Measurements from ENCODE around the gene ZNF644. TPM values are rescaled to one million over a fixed set of nuclear protein-coding genes. Genes with fewer than 3 reads are reported as not detected.

Gene ZNF644
- total RNA-seq, 1 experiment from 2014 or later: 71.4 TPM

DNA sequence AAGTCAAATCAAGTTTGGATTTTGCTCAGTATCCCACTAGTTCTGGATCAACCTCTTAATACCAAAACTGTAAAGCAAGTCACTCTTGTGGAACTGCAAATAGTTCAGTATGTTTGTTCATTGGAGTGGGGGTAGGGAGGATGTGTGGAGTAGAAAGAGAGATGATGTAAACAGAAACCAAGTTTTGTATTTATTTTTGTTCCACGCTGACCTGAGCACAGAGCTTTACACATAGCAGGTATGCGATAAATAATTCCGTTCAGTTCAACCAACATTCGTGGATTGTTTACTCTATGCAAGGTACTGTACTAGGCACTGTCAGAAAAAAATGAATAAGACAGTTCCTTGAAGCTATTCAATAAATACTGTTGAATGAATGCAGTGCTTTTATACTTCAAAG, 4.5 kb upstream of the ZNF644 start:
- H3K4me1 Mint-ChIP-seq: peaks cover 12% of the 10 kb centered on the region
- CTCF ChIA-PET: interaction anchor here (1.0 to 2.4 kb wide), 4 partner anchors 12 to 296 kb away, joined by 3 to 7 read pairs (median 4); no protein-coding TSS in a partner anchor
- DNase-seq (ENCODE audit: low spot score): no peak
- no peaks in the 10 kb centered on the region for H3K27me3 Mint-ChIP-seq (ENCODE audit: low read depth)
- H3K36me3 Mint-ChIP-seq: no peaks in the 10 kb centered on the region
- no peak overlapping the region for H3K27ac Mint-ChIP-seq
- POLR2A ChIA-PET: interaction anchor here (0.6 kb wide), 1 partner anchor 73 kb away, joined by 3 read pairs; no protein-coding TSS in a partner anchor
- no peak overlapping the region for H3K4me3 Mint-ChIP-seq
- peak; percentile 73 for TF ChIP-seq GABPB1 (CRISPR knock-in tag; IDR thresholded peaks at IDR 0.05)
- TF ChIP-seq ZNF219 (CRISPR knock-in tag; IDR thresholded peaks at IDR 0.05; ENCODE audit: borderline replicate concordance): no peak
- ATAC-seq: no peak
- H3K9me3 Mint-ChIP-seq: no peaks in the 10 kb centered on the region

DNA sequence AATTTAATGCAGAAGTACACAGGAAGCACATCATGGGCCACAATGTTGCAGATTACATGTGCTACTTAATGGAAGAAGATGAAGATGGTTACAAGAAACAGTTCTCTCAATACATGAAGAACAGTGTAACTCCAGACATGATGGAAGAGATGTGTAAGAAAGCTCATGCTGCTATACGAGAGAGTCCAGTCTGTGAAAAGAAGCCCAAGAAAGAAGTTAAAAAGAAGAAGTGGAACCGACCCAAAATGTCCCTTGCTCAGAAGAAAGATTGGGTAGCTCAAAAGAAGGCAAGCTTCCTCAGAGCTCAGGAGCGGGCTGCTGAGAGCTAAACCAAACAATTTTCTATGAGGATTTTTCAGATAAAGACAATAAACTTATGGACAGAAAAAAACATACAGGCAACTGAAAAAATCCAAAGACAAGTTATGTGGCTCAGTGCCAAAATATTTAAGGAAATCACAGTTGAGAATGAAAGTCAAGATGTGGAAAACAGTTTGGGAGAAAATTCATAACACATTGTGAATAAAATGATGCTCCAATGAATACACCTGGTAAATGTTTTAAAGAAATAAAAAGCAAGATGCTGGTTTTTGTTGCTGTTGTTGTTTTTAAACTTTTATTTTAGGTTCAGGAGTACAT, 2.8 kb upstream of the ZNF644 start:
- no peak for ATAC-seq
- Mint-ChIP-seq H3K9me3 (no peaks in the 10 kb centered on the region), H3K27ac (no peak overlapping the region), H3K36me3 (peaks cover 13% of the 10 kb centered on the region), H3K27me3 (ENCODE audit: low read depth) (no peaks in the 10 kb centered on the region), H3K4me3 (no peak overlapping the region), H3K4me1 (peaks cover 22% of the 10 kb centered on the region)
- ChIA-PET POLR2A (no interaction called here), CTCF (no interaction called here)
- DNase-seq (ENCODE audit: low spot score): no peak
- TF ChIP-seq, protein P1, sequence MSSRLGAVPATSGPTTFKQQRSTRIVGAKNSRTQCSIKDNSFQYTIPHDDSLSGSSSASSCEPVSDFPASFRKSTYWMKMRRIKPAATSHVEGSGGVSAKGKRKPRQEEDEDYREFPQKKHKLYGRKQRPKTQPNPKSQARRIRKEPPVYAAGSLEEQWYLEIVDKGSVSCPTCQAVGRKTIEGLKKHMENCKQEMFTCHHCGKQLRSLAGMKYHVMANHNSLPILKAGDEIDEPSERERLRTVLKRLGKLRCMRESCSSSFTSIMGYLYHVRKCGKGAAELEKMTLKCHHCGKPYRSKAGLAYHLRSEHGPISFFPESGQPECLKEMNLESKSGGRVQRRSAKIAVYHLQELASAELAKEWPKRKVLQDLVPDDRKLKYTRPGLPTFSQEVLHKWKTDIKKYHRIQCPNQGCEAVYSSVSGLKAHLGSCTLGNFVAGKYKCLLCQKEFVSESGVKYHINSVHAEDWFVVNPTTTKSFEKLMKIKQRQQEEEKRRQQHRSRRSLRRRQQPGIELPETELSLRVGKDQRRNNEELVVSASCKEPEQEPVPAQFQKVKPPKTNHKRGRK (CRISPR knock-in tag; IDR thresholded peaks at IDR 0.05; ENCODE audit: borderline replicate concordance): no peak
- TF ChIP-seq, protein P2, sequence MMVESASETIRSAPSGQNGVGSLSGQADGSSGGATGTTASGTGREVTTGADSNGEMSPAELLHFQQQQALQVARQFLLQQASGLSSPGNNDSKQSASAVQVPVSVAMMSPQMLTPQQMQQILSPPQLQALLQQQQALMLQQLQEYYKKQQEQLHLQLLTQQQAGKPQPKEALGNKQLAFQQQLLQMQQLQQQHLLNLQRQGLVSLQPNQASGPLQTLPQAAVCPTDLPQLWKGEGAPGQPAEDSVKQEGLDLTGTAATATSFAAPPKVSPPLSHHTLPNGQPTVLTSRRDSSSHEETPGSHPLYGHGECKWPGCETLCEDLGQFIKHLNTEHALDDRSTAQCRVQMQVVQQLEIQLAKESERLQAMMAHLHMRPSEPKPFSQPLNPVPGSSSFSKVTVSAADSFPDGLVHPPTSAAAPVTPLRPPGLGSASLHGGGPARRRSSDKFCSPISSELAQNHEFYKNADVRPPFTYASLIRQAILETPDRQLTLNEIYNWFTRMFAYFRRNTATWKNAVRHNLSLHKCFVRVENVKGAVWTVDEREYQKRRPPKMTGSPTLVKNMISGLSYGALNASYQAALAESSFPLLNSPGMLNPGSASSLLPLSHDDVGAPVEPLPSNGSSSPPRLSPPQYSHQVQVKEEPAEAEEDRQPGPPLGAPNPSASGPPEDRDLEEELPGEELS (CRISPR knock-in tag; IDR thresholded peaks at IDR 0.05): no peak
- no peak for TF ChIP-seq ATF1 (CRISPR knock-in tag; IDR thresholded peaks at IDR 0.05)
- no peak for TF ChIP-seq RELA (CRISPR knock-in tag; IDR thresholded peaks at IDR 0.05; ENCODE audit: borderline replicate concordance)
- TF ChIP-seq, protein P3, sequence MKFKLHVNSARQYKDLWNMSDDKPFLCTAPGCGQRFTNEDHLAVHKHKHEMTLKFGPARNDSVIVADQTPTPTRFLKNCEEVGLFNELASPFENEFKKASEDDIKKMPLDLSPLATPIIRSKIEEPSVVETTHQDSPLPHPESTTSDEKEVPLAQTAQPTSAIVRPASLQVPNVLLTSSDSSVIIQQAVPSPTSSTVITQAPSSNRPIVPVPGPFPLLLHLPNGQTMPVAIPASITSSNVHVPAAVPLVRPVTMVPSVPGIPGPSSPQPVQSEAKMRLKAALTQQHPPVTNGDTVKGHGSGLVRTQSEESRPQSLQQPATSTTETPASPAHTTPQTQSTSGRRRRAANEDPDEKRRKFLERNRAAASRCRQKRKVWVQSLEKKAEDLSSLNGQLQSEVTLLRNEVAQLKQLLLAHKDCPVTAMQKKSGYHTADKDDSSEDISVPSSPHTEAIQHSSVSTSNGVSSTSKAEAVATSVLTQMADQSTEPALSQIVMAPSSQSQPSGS (CRISPR knock-in tag; IDR thresholded peaks at IDR 0.05; ENCODE audit: borderline replicate concordance, low read depth): no peak
- TF ChIP-seq, protein P4, sequence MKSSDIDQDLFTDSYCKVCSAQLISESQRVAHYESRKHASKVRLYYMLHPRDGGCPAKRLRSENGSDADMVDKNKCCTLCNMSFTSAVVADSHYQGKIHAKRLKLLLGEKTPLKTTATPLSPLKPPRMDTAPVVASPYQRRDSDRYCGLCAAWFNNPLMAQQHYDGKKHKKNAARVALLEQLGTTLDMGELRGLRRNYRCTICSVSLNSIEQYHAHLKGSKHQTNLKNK (CRISPR knock-in tag; IDR thresholded peaks at IDR 0.05): no peak
- TF ChIP-seq ZNF263 (CRISPR knock-in tag; IDR thresholded peaks at IDR 0.05; ENCODE audit: low read depth): no peak
- TF ChIP-seq CREB1 (CRISPR knock-in tag; IDR thresholded peaks at IDR 0.05): no peak
- no peak for TF ChIP-seq TCF7 (CRISPR knock-in tag; IDR thresholded peaks at IDR 0.05; ENCODE audit: low read depth)
- TF ChIP-seq FOXK1 (CRISPR knock-in tag; IDR thresholded peaks at IDR 0.05): no peak
- TF ChIP-seq, protein P5, sequence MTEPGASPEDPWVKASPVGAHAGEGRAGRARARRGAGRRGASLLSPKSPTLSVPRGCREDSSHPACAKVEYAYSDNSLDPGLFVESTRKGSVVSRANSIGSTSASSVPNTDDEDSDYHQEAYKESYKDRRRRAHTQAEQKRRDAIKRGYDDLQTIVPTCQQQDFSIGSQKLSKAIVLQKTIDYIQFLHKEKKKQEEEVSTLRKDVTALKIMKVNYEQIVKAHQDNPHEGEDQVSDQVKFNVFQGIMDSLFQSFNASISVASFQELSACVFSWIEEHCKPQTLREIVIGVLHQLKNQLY (CRISPR knock-in tag; IDR thresholded peaks at IDR 0.05): no peak
- no peak for TF ChIP-seq KAT7 (CRISPR knock-in tag; IDR thresholded peaks at IDR 0.05; ENCODE audit: borderline replicate concordance)
- no peak for TF ChIP-seq NFATC4 (CRISPR knock-in tag; IDR thresholded peaks at IDR 0.05)
- TF ChIP-seq, protein P6, sequence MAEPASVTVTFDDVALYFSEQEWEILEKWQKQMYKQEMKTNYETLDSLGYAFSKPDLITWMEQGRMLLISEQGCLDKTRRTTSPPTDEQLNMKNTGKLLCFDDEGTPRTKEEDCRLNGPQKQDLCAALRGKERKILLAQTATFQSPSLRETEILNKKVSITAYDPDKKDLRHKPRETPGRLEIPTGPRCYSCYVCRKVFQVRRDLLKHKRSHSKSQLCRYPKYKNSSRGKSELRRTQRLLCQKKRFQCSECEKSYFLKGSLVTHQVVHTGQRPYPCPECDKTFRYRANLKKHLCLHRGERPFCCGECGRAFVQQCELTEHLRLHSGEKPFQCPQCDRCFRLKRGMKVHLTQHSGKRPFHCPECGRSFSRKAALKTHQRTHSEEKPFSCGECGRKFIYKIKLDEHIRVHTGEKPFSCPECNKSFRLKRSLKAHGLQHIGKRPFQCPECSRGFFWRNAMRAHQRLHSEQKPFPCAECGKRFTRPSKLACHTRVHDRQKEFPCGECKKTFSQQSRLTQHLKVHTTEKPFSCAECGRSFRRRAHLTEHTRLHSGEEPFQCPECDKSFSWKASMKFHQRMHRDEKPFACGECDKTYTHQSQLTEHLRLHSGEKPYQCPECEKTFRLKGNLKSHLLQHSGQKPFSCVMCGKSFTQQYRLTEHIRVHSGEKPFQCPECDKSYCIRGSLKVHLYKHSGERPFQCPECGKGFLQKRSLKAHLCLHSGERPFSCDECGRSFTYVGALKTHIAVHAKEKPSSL (CRISPR knock-in tag; conservative IDR thresholded peaks at IDR 0.05): no peak
- TF ChIP-seq, protein P7, sequence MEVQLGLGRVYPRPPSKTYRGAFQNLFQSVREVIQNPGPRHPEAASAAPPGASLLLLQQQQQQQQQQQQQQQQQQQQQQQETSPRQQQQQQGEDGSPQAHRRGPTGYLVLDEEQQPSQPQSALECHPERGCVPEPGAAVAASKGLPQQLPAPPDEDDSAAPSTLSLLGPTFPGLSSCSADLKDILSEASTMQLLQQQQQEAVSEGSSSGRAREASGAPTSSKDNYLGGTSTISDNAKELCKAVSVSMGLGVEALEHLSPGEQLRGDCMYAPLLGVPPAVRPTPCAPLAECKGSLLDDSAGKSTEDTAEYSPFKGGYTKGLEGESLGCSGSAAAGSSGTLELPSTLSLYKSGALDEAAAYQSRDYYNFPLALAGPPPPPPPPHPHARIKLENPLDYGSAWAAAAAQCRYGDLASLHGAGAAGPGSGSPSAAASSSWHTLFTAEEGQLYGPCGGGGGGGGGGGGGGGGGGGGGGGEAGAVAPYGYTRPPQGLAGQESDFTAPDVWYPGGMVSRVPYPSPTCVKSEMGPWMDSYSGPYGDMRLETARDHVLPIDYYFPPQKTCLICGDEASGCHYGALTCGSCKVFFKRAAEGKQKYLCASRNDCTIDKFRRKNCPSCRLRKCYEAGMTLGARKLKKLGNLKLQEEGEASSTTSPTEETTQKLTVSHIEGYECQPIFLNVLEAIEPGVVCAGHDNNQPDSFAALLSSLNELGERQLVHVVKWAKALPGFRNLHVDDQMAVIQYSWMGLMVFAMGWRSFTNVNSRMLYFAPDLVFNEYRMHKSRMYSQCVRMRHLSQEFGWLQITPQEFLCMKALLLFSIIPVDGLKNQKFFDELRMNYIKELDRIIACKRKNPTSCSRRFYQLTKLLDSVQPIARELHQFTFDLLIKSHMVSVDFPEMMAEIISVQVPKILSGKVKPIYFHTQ (CRISPR knock-in tag; IDR thresholded peaks at IDR 0.05): no peak
- TF ChIP-seq, protein P8, sequence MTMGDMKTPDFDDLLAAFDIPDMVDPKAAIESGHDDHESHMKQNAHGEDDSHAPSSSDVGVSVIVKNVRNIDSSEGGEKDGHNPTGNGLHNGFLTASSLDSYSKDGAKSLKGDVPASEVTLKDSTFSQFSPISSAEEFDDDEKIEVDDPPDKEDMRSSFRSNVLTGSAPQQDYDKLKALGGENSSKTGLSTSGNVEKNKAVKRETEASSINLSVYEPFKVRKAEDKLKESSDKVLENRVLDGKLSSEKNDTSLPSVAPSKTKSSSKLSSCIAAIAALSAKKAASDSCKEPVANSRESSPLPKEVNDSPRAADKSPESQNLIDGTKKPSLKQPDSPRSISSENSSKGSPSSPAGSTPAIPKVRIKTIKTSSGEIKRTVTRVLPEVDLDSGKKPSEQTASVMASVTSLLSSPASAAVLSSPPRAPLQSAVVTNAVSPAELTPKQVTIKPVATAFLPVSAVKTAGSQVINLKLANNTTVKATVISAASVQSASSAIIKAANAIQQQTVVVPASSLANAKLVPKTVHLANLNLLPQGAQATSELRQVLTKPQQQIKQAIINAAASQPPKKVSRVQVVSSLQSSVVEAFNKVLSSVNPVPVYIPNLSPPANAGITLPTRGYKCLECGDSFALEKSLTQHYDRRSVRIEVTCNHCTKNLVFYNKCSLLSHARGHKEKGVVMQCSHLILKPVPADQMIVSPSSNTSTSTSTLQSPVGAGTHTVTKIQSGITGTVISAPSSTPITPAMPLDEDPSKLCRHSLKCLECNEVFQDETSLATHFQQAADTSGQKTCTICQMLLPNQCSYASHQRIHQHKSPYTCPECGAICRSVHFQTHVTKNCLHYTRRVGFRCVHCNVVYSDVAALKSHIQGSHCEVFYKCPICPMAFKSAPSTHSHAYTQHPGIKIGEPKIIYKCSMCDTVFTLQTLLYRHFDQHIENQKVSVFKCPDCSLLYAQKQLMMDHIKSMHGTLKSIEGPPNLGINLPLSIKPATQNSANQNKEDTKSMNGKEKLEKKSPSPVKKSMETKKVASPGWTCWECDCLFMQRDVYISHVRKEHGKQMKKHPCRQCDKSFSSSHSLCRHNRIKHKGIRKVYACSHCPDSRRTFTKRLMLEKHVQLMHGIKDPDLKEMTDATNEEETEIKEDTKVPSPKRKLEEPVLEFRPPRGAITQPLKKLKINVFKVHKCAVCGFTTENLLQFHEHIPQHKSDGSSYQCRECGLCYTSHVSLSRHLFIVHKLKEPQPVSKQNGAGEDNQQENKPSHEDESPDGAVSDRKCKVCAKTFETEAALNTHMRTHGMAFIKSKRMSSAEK (CRISPR knock-in tag; IDR thresholded peaks at IDR 0.05; ENCODE audit: borderline replicate concordance): no peak

Data from WTC11 (cell line).